ENCODE data around the gene RUNX2. TPM values are rescaled to one million over a fixed set of nuclear protein-coding genes. Genes with fewer than 3 reads are reported as not detected.

RUNX2 gene
- total and polyA plus RNA-seq, 2 experiments from 2014 or later: 1.0 to 2.1 TPM

- Histone ChIP-seq H3K79me2 (no peaks in the 10 kb centered on the region), H3K36me3 (replicated peaks; ENCODE audit: insufficient read depth, low read depth) (no peaks in the 10 kb centered on the region), H3K27ac (no peak overlapping the region), H3K9me2 (replicated peaks; ENCODE audit: insufficient read depth) (no peaks in the 10 kb centered on the region), H3K9me3 (ENCODE audit: low read depth) (no peaks in the 10 kb centered on the region), H3K4me2 (no peak overlapping the region), H4K20me1 (ENCODE audit: insufficient read depth, poor library complexity, severe bottlenecking) (no peaks in the 10 kb centered on the region), H3K4me1 (ENCODE audit: insufficient read depth) (no peaks in the 10 kb centered on the region), H3K4me3 (no peak overlapping the region), H3K27me3 (no peaks in the 10 kb centered on the region), H2AFZ (no peak overlapping the region)
- 68% methylated on average over 3 of the region's 3 CpGs for WGBS (ENCODE audit: low lambda C conversion rate, missing lambda C conversion rate)
- TF ChIP-seq EZH2phosphoT487 (IDR thresholded peaks at IDR 0.05; ENCODE audit: low read depth, severe bottlenecking, unreplicated experiment) (no peak), EZH2 (IDR thresholded peaks at IDR 0.05; ENCODE audit: borderline replicate concordance) (no peak)
- TF ChIP-seq, protein P1, sequence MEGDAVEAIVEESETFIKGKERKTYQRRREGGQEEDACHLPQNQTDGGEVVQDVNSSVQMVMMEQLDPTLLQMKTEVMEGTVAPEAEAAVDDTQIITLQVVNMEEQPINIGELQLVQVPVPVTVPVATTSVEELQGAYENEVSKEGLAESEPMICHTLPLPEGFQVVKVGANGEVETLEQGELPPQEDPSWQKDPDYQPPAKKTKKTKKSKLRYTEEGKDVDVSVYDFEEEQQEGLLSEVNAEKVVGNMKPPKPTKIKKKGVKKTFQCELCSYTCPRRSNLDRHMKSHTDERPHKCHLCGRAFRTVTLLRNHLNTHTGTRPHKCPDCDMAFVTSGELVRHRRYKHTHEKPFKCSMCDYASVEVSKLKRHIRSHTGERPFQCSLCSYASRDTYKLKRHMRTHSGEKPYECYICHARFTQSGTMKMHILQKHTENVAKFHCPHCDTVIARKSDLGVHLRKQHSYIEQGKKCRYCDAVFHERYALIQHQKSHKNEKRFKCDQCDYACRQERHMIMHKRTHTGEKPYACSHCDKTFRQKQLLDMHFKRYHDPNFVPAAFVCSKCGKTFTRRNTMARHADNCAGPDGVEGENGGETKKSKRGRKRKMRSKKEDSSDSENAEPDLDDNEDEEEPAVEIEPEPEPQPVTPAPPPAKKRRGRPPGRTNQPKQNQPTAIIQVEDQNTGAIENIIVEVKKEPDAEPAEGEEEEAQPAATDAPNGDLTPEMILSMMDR (IDR thresholded peaks at IDR 0.05; ENCODE audit: poor library complexity): no peak
- DNase-seq (ENCODE audit: low spot score): no peak
Measured at GRCh38 chr6:45512717-45513116, 184.6 kb downstream of the RUNX2 start.

- Histone ChIP-seq H3K4me1 (ENCODE audit: insufficient read depth) (no peaks in the 10 kb centered on the region), H2AFZ (no peak overlapping the region), H3K27me3 (no peaks in the 10 kb centered on the region), H3K9me3 (ENCODE audit: low read depth) (no peaks in the 10 kb centered on the region), H3K27ac (no peak overlapping the region), H3K79me2 (no peaks in the 10 kb centered on the region), H3K9me2 (replicated peaks; ENCODE audit: insufficient read depth) (no peaks in the 10 kb centered on the region), H4K20me1 (ENCODE audit: insufficient read depth, poor library complexity, severe bottlenecking) (no peaks in the 10 kb centered on the region), H3K36me3 (replicated peaks; ENCODE audit: insufficient read depth, low read depth) (no peaks in the 10 kb centered on the region), H3K4me2 (no peak overlapping the region), H3K4me3 (no peak overlapping the region)
- DNase-seq (ENCODE audit: low spot score): peak; percentile 6
- TF ChIP-seq EZH2phosphoT487 (IDR thresholded peaks at IDR 0.05; ENCODE audit: low read depth, severe bottlenecking, unreplicated experiment): no peak
- WGBS (ENCODE audit: low lambda C conversion rate, missing lambda C conversion rate): 94% methylated on average over 9 of the region's 9 CpGs
Measured at GRCh38 chr6:45513213-45513618, 185.1 kb downstream of the RUNX2 start.

DNA sequence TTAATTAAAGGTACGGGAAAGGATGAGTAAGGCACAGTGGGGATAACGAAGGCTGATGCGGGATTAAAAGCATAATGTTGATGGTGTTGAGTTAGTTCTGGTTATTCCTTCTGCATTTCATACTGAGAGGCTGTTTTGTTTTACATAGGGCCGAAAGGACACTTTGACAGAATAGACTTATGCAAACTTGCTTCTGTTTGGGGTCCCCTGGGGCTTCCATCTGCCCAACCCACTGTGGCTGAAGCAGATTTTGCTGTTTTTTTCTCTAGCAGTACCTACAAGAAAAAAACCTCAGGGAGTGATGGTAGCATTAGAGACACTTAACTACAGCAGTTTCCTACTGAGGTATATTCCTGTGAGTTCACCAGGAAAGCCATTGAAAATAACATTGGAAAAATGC, 185.7 kb downstream of the RUNX2 start:
- H3K27ac ChIP-seq: peak overlapping the region; percentile 1
- H3K4me3 ChIP-seq: no peak overlapping the region
- 88% methylated on average over 4 of the region's 4 CpGs for WGBS (ENCODE audit: low lambda C conversion rate, missing lambda C conversion rate)

GRCh38 chr6:45514454-45515230, 186.5 kb downstream of the RUNX2 start:
- Histone ChIP-seq H3K36me3 (replicated peaks; ENCODE audit: insufficient read depth, low read depth) (no peaks in the 10 kb centered on the region), H3K4me2 (no peak overlapping the region), H2AFZ (no peak overlapping the region), H3K4me3 (no peak overlapping the region), H3K9me2 (replicated peaks; ENCODE audit: insufficient read depth) (no peaks in the 10 kb centered on the region), H3K27ac (peak overlapping the region; percentile 1), H3K4me1 (ENCODE audit: insufficient read depth) (no peaks in the 10 kb centered on the region), H3K79me2 (no peaks in the 10 kb centered on the region), H4K20me1 (ENCODE audit: insufficient read depth, poor library complexity, severe bottlenecking) (no peaks in the 10 kb centered on the region), H3K27me3 (no peaks in the 10 kb centered on the region), H3K9me3 (ENCODE audit: low read depth) (no peaks in the 10 kb centered on the region)
- 76% methylated on average over 5 of the region's 5 CpGs for WGBS (ENCODE audit: low lambda C conversion rate, missing lambda C conversion rate)
- TF ChIP-seq, protein P1 (IDR thresholded peaks at IDR 0.05; ENCODE audit: poor library complexity): no peak
- TF ChIP-seq EZH2 (IDR thresholded peaks at IDR 0.05; ENCODE audit: borderline replicate concordance) (no peak), EZH2phosphoT487 (IDR thresholded peaks at IDR 0.05; ENCODE audit: low read depth, severe bottlenecking, unreplicated experiment) (no peak)
- peak; percentile 44 for DNase-seq (ENCODE audit: low spot score)

More for the DNA sequence above, 185.7 kb downstream of the RUNX2 start:
- no peak for DNase-seq (ENCODE audit: low spot score)
- no peaks in the 10 kb centered on the region for H3K79me2 ChIP-seq
- no peak for TF ChIP-seq EZH2phosphoT487 (IDR thresholded peaks at IDR 0.05; ENCODE audit: low read depth, severe bottlenecking, unreplicated experiment)
- no peak for TF ChIP-seq EZH2 (IDR thresholded peaks at IDR 0.05; ENCODE audit: borderline replicate concordance)
- TF ChIP-seq, protein P1 (IDR thresholded peaks at IDR 0.05; ENCODE audit: poor library complexity): no peak
- no peaks in the 10 kb centered on the region for H3K36me3 ChIP-seq (replicated peaks; ENCODE audit: insufficient read depth, low read depth)
- H3K4me1 ChIP-seq (ENCODE audit: insufficient read depth): no peaks in the 10 kb centered on the region
- no peaks in the 10 kb centered on the region for H4K20me1 ChIP-seq (ENCODE audit: insufficient read depth, poor library complexity, severe bottlenecking)
- H3K4me2 ChIP-seq: no peak overlapping the region
- H3K9me2 ChIP-seq (replicated peaks; ENCODE audit: insufficient read depth): no peaks in the 10 kb centered on the region
- H3K9me3 ChIP-seq (ENCODE audit: low read depth): no peaks in the 10 kb centered on the region
- no peaks in the 10 kb centered on the region for H3K27me3 ChIP-seq
- H2AFZ ChIP-seq: no peak overlapping the region

All from hepatocyte (in vitro differentiated cells).